Measurements from ENCODE around the gene AOPEP. TPM values are rescaled to one million over a fixed set of nuclear protein-coding genes. Genes with fewer than 3 reads are reported as not detected.

The AOPEP gene
- total RNA-seq, 4 donors from 2014 or later = 126 to 216 (median 136) TPM

DNA sequence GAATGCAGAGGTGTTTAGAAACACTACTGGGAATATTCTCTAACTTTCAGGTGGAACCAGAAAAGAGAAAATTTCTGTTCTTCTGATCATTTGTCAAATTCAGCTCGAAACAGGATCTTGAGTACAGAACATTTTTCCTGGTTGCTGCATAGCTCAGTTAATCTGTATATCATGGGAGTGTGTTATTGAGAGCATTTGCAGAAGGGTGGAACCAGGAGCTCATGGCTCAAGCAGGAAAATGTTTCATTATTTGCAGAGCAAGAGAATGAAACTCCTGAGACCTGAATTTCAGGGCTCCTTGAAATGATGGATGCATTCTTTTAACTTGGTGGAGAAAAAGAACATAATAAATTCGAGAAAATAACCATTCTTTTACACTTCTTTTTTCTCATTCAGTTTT lies 97.9 kb downstream of the AOPEP start:
- no peak overlapping the region for H3K4me3 ChIP-seq (replicated peaks in 1 of 3)
- H3K27ac ChIP-seq = peak overlapping the region in 1 of 3 donors; percentile 20
- TF ChIP-seq, protein P1, sequence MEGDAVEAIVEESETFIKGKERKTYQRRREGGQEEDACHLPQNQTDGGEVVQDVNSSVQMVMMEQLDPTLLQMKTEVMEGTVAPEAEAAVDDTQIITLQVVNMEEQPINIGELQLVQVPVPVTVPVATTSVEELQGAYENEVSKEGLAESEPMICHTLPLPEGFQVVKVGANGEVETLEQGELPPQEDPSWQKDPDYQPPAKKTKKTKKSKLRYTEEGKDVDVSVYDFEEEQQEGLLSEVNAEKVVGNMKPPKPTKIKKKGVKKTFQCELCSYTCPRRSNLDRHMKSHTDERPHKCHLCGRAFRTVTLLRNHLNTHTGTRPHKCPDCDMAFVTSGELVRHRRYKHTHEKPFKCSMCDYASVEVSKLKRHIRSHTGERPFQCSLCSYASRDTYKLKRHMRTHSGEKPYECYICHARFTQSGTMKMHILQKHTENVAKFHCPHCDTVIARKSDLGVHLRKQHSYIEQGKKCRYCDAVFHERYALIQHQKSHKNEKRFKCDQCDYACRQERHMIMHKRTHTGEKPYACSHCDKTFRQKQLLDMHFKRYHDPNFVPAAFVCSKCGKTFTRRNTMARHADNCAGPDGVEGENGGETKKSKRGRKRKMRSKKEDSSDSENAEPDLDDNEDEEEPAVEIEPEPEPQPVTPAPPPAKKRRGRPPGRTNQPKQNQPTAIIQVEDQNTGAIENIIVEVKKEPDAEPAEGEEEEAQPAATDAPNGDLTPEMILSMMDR (IDR thresholded peaks at IDR 0.05) = no peak
- TF ChIP-seq POLR2A (IDR thresholded peaks at IDR 0.05) = no peak

DNA sequence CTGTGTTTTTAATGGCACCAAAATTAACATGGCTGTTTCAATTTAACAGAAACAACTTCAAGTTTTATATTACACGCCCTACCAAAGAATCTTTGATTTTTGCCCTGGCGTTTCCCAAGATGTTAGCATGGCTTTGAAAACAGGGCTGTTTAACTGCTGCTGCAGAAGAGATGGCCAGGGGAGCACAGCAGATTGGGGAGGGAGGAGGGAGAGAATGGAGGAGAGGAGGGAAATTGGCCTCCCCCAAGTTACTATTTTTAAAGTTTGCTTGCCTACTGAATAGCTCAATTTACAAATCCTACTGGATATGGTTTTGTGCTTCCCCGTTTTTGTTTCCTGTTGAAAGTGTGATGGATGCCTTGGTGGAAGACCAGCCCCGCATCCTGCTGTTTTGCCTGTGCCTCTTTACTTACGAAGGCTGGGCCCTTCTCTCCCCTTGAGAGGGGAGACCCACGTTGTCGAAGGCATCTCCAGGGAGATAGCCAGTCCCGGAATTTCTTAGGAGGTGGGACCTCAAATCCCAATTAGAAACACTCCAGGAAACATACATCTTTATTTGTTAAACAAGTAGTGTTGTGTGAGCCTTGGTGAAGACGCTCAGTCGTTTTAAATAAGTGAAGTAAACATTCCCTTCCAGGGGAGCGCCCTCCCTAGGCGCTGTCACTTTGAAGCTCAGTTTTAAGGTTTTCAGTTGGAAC lies 98.6 kb downstream of the AOPEP start:
- peak overlapping the region; percentile 18 to 37 (median 20) for H3K27ac ChIP-seq
- TF ChIP-seq, protein P1 (IDR thresholded peaks at IDR 0.05) = no peak
- no peak for TF ChIP-seq POLR2A (IDR thresholded peaks at IDR 0.05)
- 68 to 69% methylated on average over 12 of the region's 12 CpGs for WGBS, 2 donors
- H3K9me3 ChIP-seq = no peaks in the 10 kb centered on the region
- no peaks in the 10 kb centered on the region for H3K36me3 ChIP-seq
- H3K4me3 ChIP-seq (replicated peaks in 1 of 3) = no peak overlapping the region
- intact Hi-C loops (cut with DNase I) = no loop called here
- H3K27me3 ChIP-seq = no peaks in the 10 kb centered on the region
- DNase-seq = no peak
- peaks cover 12 to 28% of the 10 kb centered on the region in 2 donors for H3K4me1 ChIP-seq

More for the DNA sequence above, 97.9 kb downstream of the AOPEP start:
- Histone ChIP-seq H3K27me3 (no peaks in the 10 kb centered on the region), H3K4me1 (peaks cover 12 to 30% of the 10 kb centered on the region in 2 donors), H3K36me3 (no peaks in the 10 kb centered on the region), H3K9me3 (no peaks in the 10 kb centered on the region)
- DNase-seq = no peak
- 73 to 78% methylated on average over 2 of the region's 2 CpGs for WGBS, 2 donors
- intact Hi-C loops (cut with DNase I) = no loop called here

DNA sequence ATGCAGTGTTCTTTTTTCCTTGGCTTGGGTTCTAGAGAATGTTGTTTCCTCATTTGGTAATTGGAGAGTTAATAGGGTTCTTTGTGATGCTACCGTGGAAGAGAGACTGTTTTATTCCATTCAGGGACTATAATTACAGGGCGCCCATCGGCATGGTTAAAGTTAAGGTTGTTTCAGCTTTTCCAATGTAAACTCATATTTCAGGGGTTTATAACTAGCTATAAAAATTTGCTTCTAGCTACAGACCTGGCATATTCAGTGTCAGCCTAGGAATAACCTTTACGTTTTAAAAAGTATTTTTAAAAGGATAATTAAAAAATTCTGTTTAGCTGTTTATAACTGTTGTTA lies 99.1 kb downstream of the AOPEP start:
- Histone ChIP-seq H3K9me3 (no peaks in the 10 kb centered on the region), H3K4me1 (peaks cover 12 to 28% of the 10 kb centered on the region in 2 donors), H3K36me3 (no peaks in the 10 kb centered on the region), H3K27ac (peak overlapping the region; percentile 18 to 37 (median 20)), H3K27me3 (no peaks in the 10 kb centered on the region), H3K4me3 (replicated peaks in 1 of 3) (no peak overlapping the region)
- intact Hi-C loops (cut with DNase I) = no loop called here
- no peak for DNase-seq
- 77 to 83% methylated on average over 4 of the region's 4 CpGs for WGBS, 2 donors
- no peak for TF ChIP-seq POLR2A (IDR thresholded peaks at IDR 0.05)
- TF ChIP-seq, protein P1 (IDR thresholded peaks at IDR 0.05) = no peak

DNA sequence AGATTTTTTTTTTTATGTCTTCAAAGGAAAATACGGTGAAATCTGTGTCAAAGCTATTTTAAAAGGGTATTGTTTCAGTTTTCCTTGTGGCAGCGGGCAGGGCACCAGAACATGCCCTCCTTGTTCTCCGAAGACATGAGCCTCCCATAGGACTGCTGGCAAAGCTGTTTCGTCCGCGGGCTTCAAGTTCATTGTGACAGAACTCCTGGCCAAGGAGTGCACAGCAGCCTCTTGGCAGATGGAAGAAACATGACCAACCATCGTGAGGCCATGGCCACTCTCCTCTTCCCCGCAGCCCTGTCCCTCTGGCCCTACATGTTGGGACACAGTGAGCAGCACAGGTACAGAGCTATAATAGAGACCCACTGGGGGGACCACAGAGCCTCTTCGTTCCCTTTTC lies 99.5 kb downstream of the AOPEP start:
- Histone ChIP-seq H3K4me3 (replicated peaks in 1 of 3) (no peak overlapping the region), H3K9me3 (no peaks in the 10 kb centered on the region), H3K36me3 (no peaks in the 10 kb centered on the region), H3K27me3 (no peaks in the 10 kb centered on the region), H3K4me1 (peaks cover 12 to 28% of the 10 kb centered on the region in 2 donors), H3K27ac (peak overlapping the region in 2 of 3 donors; percentile 20 to 37)
- intact Hi-C loops (cut with DNase I) = no loop called here
- TF ChIP-seq, protein P1 (IDR thresholded peaks at IDR 0.05) = no peak
- TF ChIP-seq POLR2A (IDR thresholded peaks at IDR 0.05) = no peak
- 80% methylated on average over 9 of the region's 9 CpGs for WGBS, 2 donors
- no peak for DNase-seq

DNA sequence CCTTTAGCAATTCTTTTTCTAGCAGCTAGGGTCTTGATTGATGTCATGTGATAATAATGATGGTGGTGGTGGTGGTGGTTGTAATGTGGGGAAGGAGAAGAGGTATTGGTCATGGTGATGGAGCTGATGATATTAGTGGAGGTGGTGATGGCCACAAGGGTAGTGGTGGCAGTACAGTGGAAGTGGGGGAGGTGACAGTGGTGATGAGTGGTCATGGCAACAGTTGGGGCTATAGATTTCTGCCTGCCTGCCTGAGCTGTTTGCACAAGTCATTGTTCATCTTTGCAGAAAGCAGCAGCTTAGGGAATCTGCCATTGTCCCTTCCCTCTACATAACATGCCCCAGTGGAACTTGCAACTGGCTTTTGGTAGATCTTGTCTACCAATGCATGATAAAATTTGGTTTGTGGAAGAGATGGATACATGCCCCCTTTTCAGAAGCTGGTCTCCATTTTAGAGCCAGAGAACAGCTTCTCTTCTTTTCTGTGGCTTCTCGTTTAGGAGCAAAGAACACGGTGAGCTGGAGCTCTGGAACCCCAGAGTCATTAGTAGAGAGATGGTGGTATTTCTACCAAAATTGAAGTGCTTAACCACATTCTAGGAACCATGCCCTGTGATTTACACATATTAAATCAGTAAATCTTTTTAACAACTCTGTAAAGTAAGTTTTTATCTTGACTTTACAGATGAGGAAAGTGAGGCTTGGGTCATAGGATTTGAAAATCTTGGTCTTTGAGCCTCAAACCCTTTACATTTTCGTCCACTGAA lies 100.3 kb downstream of the AOPEP start:
- 78 to 88% methylated on average over 3 of the region's 3 CpGs for WGBS, 2 donors

More for the DNA sequence above, 100.3 kb downstream of the AOPEP start:
- peak overlapping the region; percentile 20 to 49 (median 20) for H3K27ac ChIP-seq
- no peaks in the 10 kb centered on the region for H3K27me3 ChIP-seq
- TF ChIP-seq POLR2A (IDR thresholded peaks at IDR 0.05) = no peak
- TF ChIP-seq, protein P1 (IDR thresholded peaks at IDR 0.05) = no peak
- H3K9me3 ChIP-seq = no peaks in the 10 kb centered on the region
- no peaks in the 10 kb centered on the region for H3K36me3 ChIP-seq
- no peak for DNase-seq
- no peak overlapping the region for H3K4me3 ChIP-seq (replicated peaks in 1 of 3)
- peaks cover 12 to 28% of the 10 kb centered on the region in 2 donors for H3K4me1 ChIP-seq
- intact Hi-C loops (cut with DNase I) = no loop called here

Measured in thyroid gland (tissue), 4 donors.